AG10803 (cell line): ENCODE results near the gene CNNM2.

Source experiments
- DNase-seq: peaks from one replicate; pipeline ENCODE4 v3.0.0; 2010; ENCODE audit warnings: low read depth
- H3K4me3 ChIP-seq: 2 replicates; pipeline ENCODE4 v1.5.1; 2011; ENCODE audit warnings: mild to moderate bottlenecking, low read length, control low read depth
- CTCF ChIP-seq: conservative IDR thresholded peaks from 2 replicates; pipeline ENCODE4 v1.5.1; 2011; ENCODE audit warnings: mild to moderate bottlenecking, low read length, control low read depth, inconsistent platforms

The CNNM2 gene

GRCh38 chr10:103100620-103101019, 182.5 kb downstream of the CNNM2 start:
- TF ChIP-seq CTCF: no peak
- no peak for DNase-seq
- no peak overlapping the region for H3K4me3 ChIP-seq

GRCh38 chr10:103102195-103102594, 184.1 kb downstream of the CNNM2 start:
- no peak for TF ChIP-seq CTCF
- DNase-seq: peak; percentile 72

GRCh38 chr10:103103989-103104388, 185.9 kb downstream of the CNNM2 start:
- H3K4me3 ChIP-seq: no peak overlapping the region
- DNase-seq: no peak
- no peak for TF ChIP-seq CTCF

More at GRCh38 chr10:103102195-103102594, 184.1 kb downstream of the CNNM2 start:
- no peak overlapping the region for H3K4me3 ChIP-seq

GRCh38 chr10:103104721-103105120, 186.6 kb downstream of the CNNM2 start:
- TF ChIP-seq CTCF: no peak
- H3K4me3 ChIP-seq: no peak overlapping the region
- no peak for DNase-seq

DNA sequence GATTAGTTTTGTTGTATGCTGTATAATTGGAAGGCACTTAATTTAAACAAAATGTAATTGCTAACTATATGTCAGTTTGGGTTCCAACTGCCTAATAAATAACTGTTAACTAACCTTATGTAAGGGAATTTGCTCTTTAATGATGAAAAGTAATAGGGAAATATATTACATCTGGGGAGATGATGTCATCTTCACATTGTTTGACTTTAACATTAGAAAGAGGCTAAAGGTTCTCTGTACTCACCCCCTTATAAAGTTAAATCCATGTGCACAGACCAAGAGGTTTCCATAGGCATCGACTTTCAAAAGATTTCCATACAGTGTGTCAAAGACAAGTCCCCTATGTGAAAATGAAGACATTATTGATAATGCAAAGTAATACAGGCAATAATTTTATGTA, 187.4 kb downstream of the CNNM2 start:
- H3K4me3 ChIP-seq: no peak overlapping the region
- no peak for TF ChIP-seq CTCF
- no peak for DNase-seq

- H3K4me3 ChIP-seq: no peak overlapping the region
- no peak for TF ChIP-seq CTCF
- no peak for DNase-seq
Measured at GRCh38 chr10:103106539-103106938, 188.4 kb downstream of the CNNM2 start.

DNA sequence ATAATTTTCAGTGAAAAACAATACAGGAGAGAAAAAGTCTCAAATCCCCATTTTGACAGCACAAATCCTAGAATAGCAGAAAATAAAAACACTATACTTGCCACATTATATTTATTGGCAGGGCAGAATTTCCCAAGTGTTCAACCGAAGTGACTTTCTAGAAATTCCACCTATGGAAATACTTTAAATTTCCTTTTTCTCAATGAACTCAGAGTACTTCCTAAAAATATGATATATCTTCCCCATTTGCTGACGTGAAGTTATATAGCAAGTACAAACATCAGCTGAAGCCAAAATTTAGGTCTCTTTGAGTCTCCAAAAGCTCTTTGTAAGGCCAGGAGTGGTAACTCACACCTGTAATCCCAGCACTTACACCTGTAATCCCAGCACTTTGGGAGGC, 191.7 kb downstream of the CNNM2 start:
- DNase-seq: no peak
- H3K4me3 ChIP-seq: no peak overlapping the region
- TF ChIP-seq CTCF: no peak
